Activated CD8-positive, alpha-beta memory T cell treated with anti-CD3 and anti-CD28 coated beads, Interleukin-2, amount 50 U/mL, for 1 hour (primary cell): ENCODE results near the gene TATDN2.
"Not testable (repeated sequence)": the region's sequence is repeated elsewhere in the genome, so short reads cannot be mapped to it uniquely, and the experiment has no call there.

Source experiments
- DNase-seq: peaks from one replicate; pipeline ENCODE4 v3.0.0-alpha.2; 2020; ENCODE audit errors: extremely low read depth

Gene TATDN2

GRCh38 chr3:10238345-10239183 lies 9.7 kb upstream of the TATDN2 start:
- DNase-seq = no peak

GRCh38 chr3:10240799-10241198 lies 7.5 kb upstream of the TATDN2 start:
- DNase-seq = no peak

- peak; percentile 66 for DNase-seq
These were observed 5.8 kb upstream of the TATDN2 start for GRCh38 chr3:10242182-10243065.

GRCh38 chr3:10244009-10244408 lies 4.2 kb upstream of the TATDN2 start:
- no peak for DNase-seq

GRCh38 chr3:10245081-10245712 lies 3.1 kb upstream of the TATDN2 start:
- no peak for DNase-seq

GRCh38 chr3:10247679-10248183 lies 528 bp upstream of the TATDN2 start:
- DNase-seq = no peak

- no peak for DNase-seq
These were observed 907 bp downstream of the TATDN2 start for GRCh38 chr3:10248984-10249748.

GRCh38 chr3:10249833-10250232 lies 1.6 kb downstream of the TATDN2 start:
- no peak for DNase-seq

- no peak for DNase-seq
These were observed 2.7 kb downstream of the TATDN2 start for GRCh38 chr3:10251006-10251405.

GRCh38 chr3:10253731-10254130 lies 5.5 kb downstream of the TATDN2 start:
- no peak for DNase-seq

GRCh38 chr3:10255835-10256234 lies 7.6 kb downstream of the TATDN2 start:
- no peak for DNase-seq

GRCh38 chr3:10259036-10259435 lies 10.8 kb downstream of the TATDN2 start:
- DNase-seq = no peak

- no peak for DNase-seq
These were observed 11.5 kb downstream of the TATDN2 start for GRCh38 chr3:10259798-10260197.

- DNase-seq = no peak
These were observed 12.0 kb downstream of the TATDN2 start for GRCh38 chr3:10260211-10260701.

- DNase-seq = no peak
These were observed 13.8 kb downstream of the TATDN2 start for GRCh38 chr3:10262027-10262426.

GRCh38 chr3:10263646-10264363 lies 15.5 kb downstream of the TATDN2 start:
- peak; percentile 42 for DNase-seq

- no peak for DNase-seq
These were observed 17.6 kb downstream of the TATDN2 start for GRCh38 chr3:10265833-10266232.

GRCh38 chr3:10266936-10267335 lies 18.7 kb downstream of the TATDN2 start:
- not testable (repeated sequence) for DNase-seq

- no peak for DNase-seq
These were observed 19.9 kb downstream of the TATDN2 start for GRCh38 chr3:10268116-10268515.

- DNase-seq = no peak
These were observed 20.7 kb downstream of the TATDN2 start for GRCh38 chr3:10268930-10269329.
